Measurements from ENCODE around the gene SPRR2D.
"Not testable (repeated sequence)": the region's sequence is repeated elsewhere in the genome, so short reads cannot be mapped to it uniquely, and the experiment has no call there.

Gene SPRR2D

GRCh38 chr1:153040950-153041631, at the start of gene SPRR2D:
TSS of gene SPRR2D (minus strand) at chr1:153041120. CDS start at chr1:153040346, 774 bp downstream.
- no peak for DNase-seq

DNA sequence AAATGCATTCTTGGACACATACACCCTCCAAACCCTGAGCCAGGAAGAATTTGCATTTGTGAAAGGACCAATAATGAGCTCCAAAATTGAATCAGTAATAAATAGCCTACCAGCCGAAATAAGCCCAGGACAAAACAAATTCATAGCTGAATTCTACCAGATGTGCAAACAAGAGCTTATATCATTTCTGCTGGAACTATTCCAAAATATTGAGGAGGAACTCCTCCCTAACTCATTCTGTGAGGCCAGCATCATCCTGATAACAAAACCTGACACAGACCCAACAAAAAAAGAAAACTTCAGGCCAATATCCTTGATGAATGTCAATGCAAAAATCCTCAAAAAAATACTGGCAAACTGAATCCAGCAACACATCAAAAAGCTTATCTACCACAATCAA, 46.7 kb upstream of the SPRR2D start:
- no peak for DNase-seq

GRCh38 chr1:153081736-153082135, 40.8 kb upstream of the SPRR2D start:
- DNase-seq, result no peak

DNA sequence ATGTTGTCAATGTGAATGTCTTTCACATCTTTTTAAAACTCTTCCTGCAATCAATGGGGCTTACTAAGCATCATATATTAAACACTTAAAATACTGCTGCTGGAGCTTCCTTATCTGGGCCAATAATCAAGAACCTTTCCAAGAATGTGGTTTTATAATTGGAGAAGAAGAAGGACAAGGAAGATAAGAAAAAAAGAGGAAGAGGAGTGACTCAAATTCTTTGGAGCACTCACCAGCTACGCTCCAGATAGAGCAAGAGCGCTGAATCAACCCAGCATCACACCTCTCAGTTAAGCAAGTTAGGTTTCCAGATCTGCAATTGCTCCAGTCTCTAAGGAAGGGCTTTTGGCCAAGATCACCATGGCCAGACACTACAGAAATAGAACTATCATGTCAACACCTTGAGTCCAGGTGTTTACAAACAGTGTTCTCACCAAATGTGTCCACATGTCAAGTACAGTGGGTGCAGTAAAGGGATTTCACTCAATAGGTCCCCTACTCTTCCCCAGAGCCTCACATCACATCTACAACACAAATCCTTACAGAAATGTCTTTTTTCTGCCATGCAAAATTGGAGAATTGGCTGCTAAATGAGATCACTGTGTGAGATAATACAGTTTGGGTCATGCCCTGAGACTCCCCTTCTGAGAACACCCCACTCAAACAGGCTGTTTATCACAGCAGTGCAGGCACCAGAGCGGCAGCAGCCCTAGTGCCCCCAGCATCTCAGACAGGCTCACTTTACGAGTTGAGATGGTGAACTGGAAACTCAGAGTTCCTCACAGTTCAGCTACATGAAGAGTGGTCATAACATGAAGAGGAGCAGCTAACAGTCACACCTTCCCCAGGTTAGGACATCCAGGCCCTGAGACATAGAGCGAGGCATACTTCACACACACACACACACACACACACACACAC, 32.1 kb upstream of the SPRR2D start:
- no peak for DNase-seq

DNA sequence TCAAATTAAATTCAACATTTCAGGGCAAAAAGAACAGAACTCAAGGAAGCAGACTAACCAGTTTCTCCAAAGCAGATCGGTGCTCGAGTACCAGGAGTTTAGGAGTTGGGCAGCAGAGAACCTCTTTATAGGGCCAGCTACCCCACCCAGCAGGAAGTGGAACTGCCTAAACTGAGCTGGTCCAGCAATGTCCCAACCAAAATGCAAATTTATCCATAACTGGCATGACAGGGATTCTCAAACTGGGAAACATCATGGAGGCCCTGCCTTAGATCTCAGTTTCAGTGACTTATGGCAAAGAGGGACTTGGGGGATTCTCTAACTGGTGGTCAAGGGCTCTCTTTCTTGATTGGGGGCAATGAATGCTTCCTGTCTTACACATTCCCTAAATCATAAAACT, 30.6 kb upstream of the SPRR2D start, which contains the start of gene SPRR2B:
Gene SPRR2B, minus strand, starts transcription at position 101 of the 400 bp plus-strand sequence. CDS start 772 bp downstream, outside the sequence.
- DNase-seq, result no peak

DNA sequence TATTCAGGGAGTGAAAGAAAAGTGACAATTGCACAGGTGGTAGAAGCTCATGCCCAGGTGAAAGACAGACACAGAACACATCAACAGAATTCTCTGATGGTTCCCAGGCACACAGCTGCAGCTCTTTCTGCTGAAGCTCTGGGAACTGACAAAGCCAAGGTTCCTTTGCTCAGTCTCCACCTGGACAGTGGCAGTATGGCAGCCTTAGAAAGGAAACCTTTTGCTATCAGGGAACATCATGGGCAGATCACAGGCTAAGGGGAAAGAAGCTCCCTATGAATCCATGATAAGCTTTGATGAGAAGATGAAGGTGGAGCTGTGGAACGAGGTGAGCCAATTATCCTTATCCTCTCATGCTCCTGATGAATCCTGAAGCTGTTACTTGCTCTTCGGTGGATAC, 29.3 kb upstream of the SPRR2D start:
- no peak for DNase-seq

GRCh38 chr1:153058826-153059784, 18.2 kb upstream of the SPRR2D start:
- DNase-seq, result no peak

DNA sequence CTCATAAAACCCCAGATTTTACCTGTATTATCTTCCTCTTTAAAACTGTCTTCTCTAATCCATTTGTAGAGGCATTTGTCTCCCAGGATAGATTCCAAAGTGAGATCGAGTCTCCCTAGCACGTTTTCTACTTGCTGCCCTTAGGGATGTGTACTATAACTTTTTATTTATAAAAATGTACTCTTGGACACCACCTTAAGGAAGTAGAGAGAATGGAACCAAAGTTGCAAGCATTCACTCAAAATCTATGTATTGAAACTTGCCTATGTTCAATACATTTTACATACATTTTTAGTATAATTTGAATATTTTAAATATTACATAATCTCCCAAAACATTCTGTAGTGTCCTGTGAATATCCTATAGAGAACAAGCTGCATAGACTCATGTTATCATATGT, 17.2 kb upstream of the SPRR2D start:
- DNase-seq, result no peak

GRCh38 chr1:153057375-153057774, 16.5 kb upstream of the SPRR2D start, which contains the start of gene SPRR2A:
TSS of gene SPRR2A (minus strand) at chr1:153057512. CDS start at chr1:153056735, 777 bp downstream.
- DNase-seq, result no peak

- not testable (repeated sequence) for DNase-seq
These were observed 15.2 kb upstream of the SPRR2D start for GRCh38 chr1:153056111-153056510.

- DNase-seq, result no peak
These were observed 8.3 kb upstream of the SPRR2D start for GRCh38 chr1:153049211-153049610.

- DNase-seq, result no peak
These were observed 5.7 kb downstream of the SPRR2D start for GRCh38 chr1:153035211-153035610.

- no peak for DNase-seq
These were observed 8.1 kb downstream of the SPRR2D start for GRCh38 chr1:153032677-153033308.

- no peak for DNase-seq
These were observed 8.8 kb downstream of the SPRR2D start for GRCh38 chr1:153032073-153032472.

- no peak for DNase-seq
These were observed 10.0 kb downstream of the SPRR2D start, which contains the start of gene SPRR1B for GRCh38 chr1:153030895-153031294. TSS of gene SPRR1B (plus strand) at chr1:153031203. CDS start at chr1:153032346, 1,143 bp downstream.

- DNase-seq, result no peak
These were observed 12.2 kb downstream of the SPRR2D start for GRCh38 chr1:153028766-153029165.

- DNase-seq, result no peak
These were observed 15.1 kb downstream of the SPRR2D start for GRCh38 chr1:153025797-153026196.

DNA sequence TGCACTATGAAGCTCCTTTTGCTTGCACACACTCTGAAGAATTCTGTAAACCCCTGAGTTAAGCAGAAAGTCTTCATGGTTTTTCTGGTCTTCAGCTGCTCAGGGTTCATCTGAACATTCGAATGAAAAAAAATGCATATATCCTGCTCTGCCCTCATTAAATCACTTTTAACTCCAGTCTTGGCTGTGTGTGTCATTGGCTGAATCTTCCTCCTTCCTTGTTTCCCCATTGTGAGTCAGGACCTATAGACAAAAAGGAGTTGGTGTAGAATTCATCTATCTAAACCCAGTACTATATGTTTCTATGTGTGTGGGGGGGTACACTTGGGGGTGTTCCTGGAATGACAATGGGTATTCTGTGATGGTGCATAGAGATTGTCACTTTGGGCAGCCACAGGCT, 16.5 kb downstream of the SPRR2D start:
- DNase-seq, result no peak

- no peak for DNase-seq
These were observed 17.8 kb downstream of the SPRR2D start for GRCh38 chr1:153023109-153023508.

DNA sequence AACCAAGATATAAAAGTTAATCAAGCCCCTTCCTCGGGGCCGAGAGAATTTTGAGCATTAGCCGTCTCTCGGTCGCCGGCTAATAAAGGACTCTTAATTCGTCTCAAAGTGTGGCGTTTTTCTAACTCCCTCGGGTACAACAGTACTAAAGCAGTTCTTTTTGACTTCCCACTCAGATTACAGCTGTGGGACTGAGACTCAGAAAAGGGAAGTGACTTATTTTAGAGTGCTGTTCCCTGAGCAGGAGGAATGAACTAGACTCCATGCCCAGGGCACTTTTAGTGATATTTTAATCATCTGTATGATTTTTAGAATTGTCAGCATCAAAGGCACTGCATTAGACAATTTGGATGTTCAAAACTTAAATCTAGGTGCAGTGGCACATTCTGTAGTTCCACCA, 18.6 kb downstream of the SPRR2D start:
- DNase-seq, result not testable (repeated sequence)

DNA sequence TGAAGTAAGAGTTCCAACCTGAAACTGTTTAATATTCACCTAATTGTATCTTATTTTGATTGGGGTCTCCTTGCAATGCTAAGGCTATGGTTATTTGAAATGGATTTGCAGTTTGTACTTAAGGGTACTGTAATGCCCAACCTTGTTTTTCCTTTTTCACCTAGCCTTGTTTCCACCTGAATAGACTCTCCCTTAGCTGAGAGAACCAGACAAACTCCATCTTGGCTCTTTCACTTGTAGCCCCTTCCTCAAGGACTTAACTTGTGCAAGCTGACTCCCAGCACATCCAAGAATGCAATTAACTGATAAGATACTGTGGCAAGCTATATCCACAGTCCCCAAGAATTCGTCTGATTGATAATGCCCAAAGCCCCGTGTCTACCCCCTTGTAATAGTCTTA, 19.1 kb downstream of the SPRR2D start:
- DNase-seq, result not testable (repeated sequence)

DNA sequence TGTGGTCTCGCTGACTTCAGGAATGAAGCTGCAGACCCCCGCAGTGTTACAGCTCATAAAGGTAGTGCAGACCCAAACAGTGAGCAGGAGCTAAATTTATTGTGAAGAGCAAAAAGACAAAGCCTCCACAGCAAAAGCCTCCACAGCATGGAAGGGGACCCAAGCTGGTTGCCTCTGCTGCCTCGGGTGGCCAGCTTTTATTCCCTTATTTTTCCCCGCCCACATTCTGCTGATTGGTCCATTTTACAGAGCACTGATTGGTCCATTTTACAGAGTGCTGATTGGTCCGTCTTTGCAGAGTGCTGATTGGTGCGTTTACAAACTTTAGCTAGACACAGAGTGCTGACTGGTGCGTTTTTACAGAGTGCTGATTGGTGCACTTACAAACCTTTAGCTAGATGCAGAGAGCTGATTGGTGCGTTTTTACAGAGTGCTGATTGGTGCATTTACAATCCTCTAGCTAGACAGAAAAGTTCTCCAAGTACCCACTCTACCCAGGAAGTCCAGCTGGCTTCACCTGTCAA, 29.6 kb downstream of the SPRR2D start:
- DNase-seq, result not testable (repeated sequence)
